Gastrocnemius medialis (tissue), 4 donors: ENCODE results near the gene DCLK2. TPM values are rescaled to one million over a fixed set of nuclear protein-coding genes. Genes with fewer than 3 reads are reported as not detected.
"Not testable (repeated sequence)": the region's sequence is repeated elsewhere in the genome, so short reads cannot be mapped to it uniquely, and the experiment has no call there.

Source experiments
- ATAC-seq, 2 donors: fragments of 150-250 bp; one replicate each; pipeline ENCODE4 v1.9.1; 2016
- DNase-seq, 2 donors: peaks; one replicate each; pipeline ENCODE4 v3.0.0-alpha.2; 2019
- H3K27ac ChIP-seq, 4 donors: fragments of 200-600 bp; sonication (generic); 1 replicate in 1 of 4; 2 replicates in 3 of 4; pipeline ENCODE4 v1.5.1; 2016 to 2018; ENCODE audit warnings: mild to moderate bottlenecking in 2 of 4, moderate library complexity in 1 of 4
- H3K27me3 ChIP-seq, 3 donors: fragments of 200-600 bp; sonication (generic) in 2 of 3; 1 replicate in 1 of 3; 2 replicates in 2 of 3; pipeline versions ENCODE4 v1.5.1 to v1.6.0; 2016 to 2019; ENCODE audit warnings: mild to moderate bottlenecking in 1 of 3, moderate library complexity in 1 of 3
- H3K36me3 ChIP-seq, 2 donors: fragments of 200-600 bp; sonication (generic) in 1 of 2; one replicate each; pipeline ENCODE4 v1.5.1; 2017 to 2018
- H3K4me1 ChIP-seq, 2 donors: fragments of 200-600 bp; sonication (generic) in 1 of 2; one replicate each; pipeline ENCODE4 v1.5.1; 2016 to 2017; ENCODE audit warnings: mild to moderate bottlenecking in 2 of 2
- H3K4me3 ChIP-seq, 4 donors: fragments of 200-600 bp; sonication (generic) in 3 of 4; 1 replicate in 1 of 4; 2 replicates in 3 of 4; pipeline ENCODE4 v1.5.1; 2016 to 2019; ENCODE audit warnings: mild to moderate bottlenecking in 2 of 4
- H3K9me3 ChIP-seq, 3 donors: fragments of 200-600 bp; sonication (generic) in 2 of 3; 1 replicate in 1 of 3; 2 replicates in 2 of 3; pipeline ENCODE4 v1.5.1; 2016 to 2019
- POLR2A ChIP-seq, 2 donors: fragments of 450-650 bp; IDR thresholded peaks; one replicate each; pipeline ENCODE4 v1.6.1; 2017; ENCODE audit warnings: antibody characterized with exemption in 2 of 2, mild to moderate bottlenecking in 2 of 2, moderate library complexity in 2 of 2
- in situ Hi-C, 4 donors: fragments of 200-750 bp; cut with MboI; loops; one replicate each; pipeline versions ENCODE4 v1.15.0 to v1.8.0; 2017; ENCODE audit warnings: low sequenced_read_pairs in 4 of 4
- intact Hi-C: fragments of 100-400 bp; cut with DNase I; formaldehyde crosslinking; loops from one replicate; pipeline ENCODE4 v1.15.1; 2023; ENCODE audit warnings: low total_unique reads
- total RNA-seq, 4 donors: library from RNA; depleted of rRNA; stranded (reverse); fragments of >200 nt; gene quantifications; one replicate each; pipeline versions ENCODE4 v1.1.0 to v1.2.3, GENCODE V29; 2016
- TF ChIP-seq, protein P1 (sequence below), 5 experiments: fragments of 450-650 bp in 3 of 5; fragments of 200-600 bp in 2 of 5; sonication (generic) in 2 of 5; IDR thresholded peaks in 4 of 5; conservative IDR thresholded peaks in 1 of 5; 1 replicate in 4 of 5; 2 replicates in 1 of 5; pipeline ENCODE4 v1.5.1; 2016 to 2019; ENCODE audit warnings: antibody characterized with exemption in 5 of 5, mild to moderate bottlenecking in 3 of 5, moderate library complexity in 3 of 5

The DCLK2 gene
- total RNA-seq, 4 donors from 2014 or later, result 0.29 to 0.97 (median 0.47) TPM

DNA sequence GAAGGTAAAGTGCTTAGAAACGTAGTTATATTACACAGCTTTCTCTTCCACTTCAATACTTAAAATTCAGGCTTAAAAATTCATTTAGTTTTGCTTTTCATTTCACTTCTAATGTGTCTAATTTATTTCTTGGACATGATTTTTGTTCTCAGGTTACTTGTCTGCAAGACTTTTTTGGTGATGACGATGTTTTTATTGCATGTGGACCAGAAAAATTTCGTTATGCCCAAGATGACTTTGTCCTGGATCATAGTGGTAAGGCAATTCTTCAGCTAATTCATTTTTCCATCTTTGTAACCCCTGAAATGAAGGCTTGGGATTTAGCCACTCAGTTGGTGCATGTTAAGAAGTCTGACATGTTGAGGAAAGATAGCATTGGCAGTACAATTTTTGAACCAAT, 114.7 kb downstream of the DCLK2 start:
- ATAC-seq, result no peak

DNA sequence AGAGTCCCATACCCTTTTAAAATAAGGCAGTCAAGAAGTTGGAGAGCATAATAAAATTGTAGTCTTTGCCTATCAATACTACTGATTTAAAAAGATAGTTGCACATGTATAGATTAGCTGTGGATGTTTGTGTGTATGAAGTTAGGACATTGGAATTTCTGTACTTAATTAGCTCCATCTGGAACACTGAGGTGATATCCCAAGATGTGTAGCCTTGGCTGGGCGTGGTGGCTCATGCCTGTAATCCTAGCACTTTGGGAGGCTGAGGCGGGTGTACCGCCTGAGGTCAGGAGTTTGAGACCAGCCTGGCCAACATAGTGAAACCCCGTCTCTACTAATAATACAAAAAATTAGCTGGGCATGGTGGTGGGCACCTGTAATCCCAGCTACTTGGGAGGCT, 119.0 kb downstream of the DCLK2 start:
- intact Hi-C loops, H3K4me1 ChIP-seq, ATAC-seq, H3K27ac ChIP-seq, H3K4me3 ChIP-seq, in situ Hi-C loops, H3K36me3 ChIP-seq, H3K27me3 ChIP-seq, DNase-seq, H3K9me3 ChIP-seq: not testable (repeated sequence)

More for the DNA sequence above, 114.7 kb downstream of the DCLK2 start:
- no peaks in the 10 kb centered on the region for H3K36me3 ChIP-seq
- H3K9me3 ChIP-seq, result no peaks in the 10 kb centered on the region
- H3K27ac ChIP-seq, result no peak overlapping the region
- TF ChIP-seq POLR2A (IDR thresholded peaks at IDR 0.05), result no peak
- TF ChIP-seq, protein P1, sequence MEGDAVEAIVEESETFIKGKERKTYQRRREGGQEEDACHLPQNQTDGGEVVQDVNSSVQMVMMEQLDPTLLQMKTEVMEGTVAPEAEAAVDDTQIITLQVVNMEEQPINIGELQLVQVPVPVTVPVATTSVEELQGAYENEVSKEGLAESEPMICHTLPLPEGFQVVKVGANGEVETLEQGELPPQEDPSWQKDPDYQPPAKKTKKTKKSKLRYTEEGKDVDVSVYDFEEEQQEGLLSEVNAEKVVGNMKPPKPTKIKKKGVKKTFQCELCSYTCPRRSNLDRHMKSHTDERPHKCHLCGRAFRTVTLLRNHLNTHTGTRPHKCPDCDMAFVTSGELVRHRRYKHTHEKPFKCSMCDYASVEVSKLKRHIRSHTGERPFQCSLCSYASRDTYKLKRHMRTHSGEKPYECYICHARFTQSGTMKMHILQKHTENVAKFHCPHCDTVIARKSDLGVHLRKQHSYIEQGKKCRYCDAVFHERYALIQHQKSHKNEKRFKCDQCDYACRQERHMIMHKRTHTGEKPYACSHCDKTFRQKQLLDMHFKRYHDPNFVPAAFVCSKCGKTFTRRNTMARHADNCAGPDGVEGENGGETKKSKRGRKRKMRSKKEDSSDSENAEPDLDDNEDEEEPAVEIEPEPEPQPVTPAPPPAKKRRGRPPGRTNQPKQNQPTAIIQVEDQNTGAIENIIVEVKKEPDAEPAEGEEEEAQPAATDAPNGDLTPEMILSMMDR (IDR thresholded peaks at IDR 0.05 in 4 of 5, conservative IDR thresholded peaks at IDR 0.05 in 1 of 5), result no peak
- no peaks in the 10 kb centered on the region for H3K4me1 ChIP-seq
- intact Hi-C loops (no loop called here), in situ Hi-C loops (no loop called here)
- no peaks in the 10 kb centered on the region for H3K27me3 ChIP-seq
- no peak for DNase-seq
- no peak overlapping the region for H3K4me3 ChIP-seq

GRCh38 chr4:150199056-150199455, 120.8 kb downstream of the DCLK2 start:
- in situ Hi-C loops, result no loop called here
- TF ChIP-seq, protein P1 (IDR thresholded peaks at IDR 0.05 in 4 of 5, conservative IDR thresholded peaks at IDR 0.05 in 1 of 5), result no peak
- no peak for TF ChIP-seq POLR2A (IDR thresholded peaks at IDR 0.05)

GRCh38 chr4:150205016-150205415, 126.8 kb downstream of the DCLK2 start:
- Histone ChIP-seq H3K36me3 (no peaks in the 10 kb centered on the region), H3K9me3 (no peaks in the 10 kb centered on the region), H3K4me3 (no peak overlapping the region), H3K4me1 (no peaks in the 10 kb centered on the region), H3K27me3 (no peaks in the 10 kb centered on the region), H3K27ac (no peak overlapping the region)
- intact Hi-C loops (loop anchor here (10.0 kb wide), 1 partner anchor 130 kb away; the partner anchor contains the start of gene DCLK2), in situ Hi-C loops (loop anchor here in 2 of 4 donors (25.0 kb wide), 1 partner anchor 193 kb away; no protein-coding TSS in a partner anchor)
- TF ChIP-seq, protein P1 (IDR thresholded peaks at IDR 0.05 in 4 of 5, conservative IDR thresholded peaks at IDR 0.05 in 1 of 5), result no peak
- TF ChIP-seq POLR2A (IDR thresholded peaks at IDR 0.05), result no peak
- DNase-seq, result no peak
- no peak for ATAC-seq

More at GRCh38 chr4:150199056-150199455, 120.8 kb downstream of the DCLK2 start:
- Histone ChIP-seq H3K27me3 (no peaks in the 10 kb centered on the region), H3K36me3 (no peaks in the 10 kb centered on the region), H3K4me1 (no peaks in the 10 kb centered on the region), H3K9me3 (no peaks in the 10 kb centered on the region), H3K27ac (no peak overlapping the region), H3K4me3 (no peak overlapping the region)
- no peak for ATAC-seq
- intact Hi-C loops, result no loop called here
- DNase-seq, result no peak

GRCh38 chr4:150206265-150206664, 128.0 kb downstream of the DCLK2 start:
- no peak for DNase-seq
- H3K9me3 ChIP-seq, result no peaks in the 10 kb centered on the region
- no peaks in the 10 kb centered on the region for H3K36me3 ChIP-seq
- no peaks in the 10 kb centered on the region for H3K27me3 ChIP-seq
- H3K4me3 ChIP-seq, result no peak overlapping the region
- intact Hi-C loops (loop anchor here (10.0 kb wide), 1 partner anchor 131 kb away; the partner anchor contains the start of gene DCLK2), in situ Hi-C loops (loop anchor here in 2 of 4 donors (25.0 kb wide), 1 partner anchor 194 kb away; no protein-coding TSS in a partner anchor)
- ATAC-seq, result no peak
- no peak for TF ChIP-seq POLR2A (IDR thresholded peaks at IDR 0.05)
- TF ChIP-seq, protein P1 (IDR thresholded peaks at IDR 0.05 in 4 of 5, conservative IDR thresholded peaks at IDR 0.05 in 1 of 5), result no peak
- no peak overlapping the region for H3K27ac ChIP-seq
- H3K4me1 ChIP-seq, result no peaks in the 10 kb centered on the region
